Activated CD4-positive, alpha-beta T cell treated with anti-CD3 and anti-CD28 coated beads for 36 hours (primary cell): ENCODE measurements around the gene RABEPK. TPM values are rescaled to one million over a fixed set of nuclear protein-coding genes. Genes with fewer than 3 reads are reported as not detected.
"Not testable (repeated sequence)": the region's sequence is repeated elsewhere in the genome, so short reads cannot be mapped to it uniquely, and the experiment has no call there.

Source experiments
- ATAC-seq: fragments of 200-7000 bp; cut with Tn5 transposase; one replicate; pipeline ENCODE4 v1.10.0; 2021; ENCODE audit warnings: mild to moderate bottlenecking, moderate library complexity
- CTCF ChIA-PET: fragments of 350-600 bp; sonication (Branson Sonifier 250); formaldehyde crosslinking; loops from one replicate; lab custom pipeline; 2021; ENCODE audit warnings: antibody characterized with exemption; lab: Charles Lee
- POLR2A ChIA-PET: fragments of 350-600 bp; sonication (Branson Sonifier 250); formaldehyde crosslinking; loops from one replicate; lab custom pipeline; 2021; ENCODE audit warnings: antibody characterized with exemption, inconsistent platforms; lab: Charles Lee
- DNase-seq: peaks from one replicate; pipeline ENCODE4 v3.0.0-alpha.2; 2020
- H3K27ac Mint-ChIP-seq: one replicate; pipeline ENCODE4 v1.8.0; 2021; ENCODE audit warnings: mixed read lengths
- H3K27me3 Mint-ChIP-seq: one replicate; pipeline ENCODE4 v1.8.0; 2021; ENCODE audit warnings: mixed read lengths
- H3K36me3 Mint-ChIP-seq: one replicate; pipeline ENCODE4 v1.8.0; 2021; ENCODE audit warnings: low read depth, mixed read lengths
- H3K4me1 Mint-ChIP-seq: one replicate; pipeline ENCODE4 v1.8.0; 2021; ENCODE audit warnings: mixed read lengths
- H3K4me3 Mint-ChIP-seq: one replicate; pipeline ENCODE4 v1.8.0; 2021; ENCODE audit warnings: mild to moderate bottlenecking, moderate library complexity, mixed read lengths
- H3K9me3 Mint-ChIP-seq: one replicate; pipeline ENCODE4 v1.8.0; 2021; ENCODE audit warnings: low read depth, mixed read lengths
- intact Hi-C, 2 experiments: fragments of 100-400 bp; cut with DNase I in 1 of 2; cut with micrococcal nuclease in 1 of 2; formaldehyde crosslinking; loops; one replicate each; pipeline versions ENCODE4 v1.14.2 to v1.15.1; 2022 to 2024; cut with DNase I, micrococcal nuclease
- total RNA-seq, 2 experiments: library from RNA; stranded (reverse); gene quantifications; one replicate each; pipeline ENCODE4 v1.2.3, GENCODE V29; 2021

The RABEPK gene
- total RNA-seq, 2 experiments from 2014 or later, result 29.1 to 33.1 TPM

DNA sequence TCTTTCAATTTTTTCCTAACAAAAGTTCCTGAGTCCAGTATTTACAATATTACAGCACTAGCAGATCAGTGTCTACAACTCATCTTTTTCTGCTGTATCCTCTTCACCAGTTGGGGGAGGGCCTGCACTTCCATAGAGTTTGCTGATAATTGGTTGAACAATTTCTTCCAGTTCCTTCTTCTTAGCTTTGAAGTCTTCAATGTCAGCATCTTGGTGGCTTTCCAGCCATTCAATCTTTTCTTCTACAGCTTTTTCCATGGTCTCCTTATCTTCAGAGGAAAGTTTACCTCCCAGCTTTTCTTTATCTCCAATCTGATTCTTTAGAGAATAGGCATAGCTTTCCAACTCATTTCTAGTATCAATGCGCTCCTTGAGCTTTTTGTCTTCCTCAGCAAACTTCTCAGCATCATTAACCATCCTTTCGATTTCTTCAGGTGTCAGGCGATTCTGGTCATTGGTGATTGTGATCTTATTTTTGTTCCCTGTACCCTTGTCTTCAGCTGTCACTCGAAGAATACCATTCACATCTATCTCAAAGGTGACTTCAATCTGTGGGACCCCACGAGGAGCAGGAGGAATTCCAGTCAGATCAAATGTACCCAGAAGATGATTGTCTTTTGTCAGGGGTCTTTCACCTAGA lies 36.3 kb downstream of the RABEPK start:
- DNase-seq, intact Hi-C loops, H3K27me3 Mint-ChIP-seq, H3K9me3 Mint-ChIP-seq, ATAC-seq: not testable (repeated sequence)
- CTCF ChIA-PET, result interaction anchor here (0.7 kb wide), 1 partner anchor 71 kb away, joined by 5 read pairs; no protein-coding TSS in a partner anchor
- Mint-ChIP-seq H3K36me3 (peaks cover 76% of the 10 kb centered on the region), H3K4me1 (peaks cover 43% of the 10 kb centered on the region), H3K27ac (peak overlapping the region; percentile 75), H3K4me3 (peak overlapping the region; percentile 90)
- POLR2A ChIA-PET, result interaction anchor here (0.6 to 0.7 kb wide), 4 partner anchors 41 to 376 kb away, joined by 3 to 5 read pairs (median 4); no protein-coding TSS in a partner anchor

DNA sequence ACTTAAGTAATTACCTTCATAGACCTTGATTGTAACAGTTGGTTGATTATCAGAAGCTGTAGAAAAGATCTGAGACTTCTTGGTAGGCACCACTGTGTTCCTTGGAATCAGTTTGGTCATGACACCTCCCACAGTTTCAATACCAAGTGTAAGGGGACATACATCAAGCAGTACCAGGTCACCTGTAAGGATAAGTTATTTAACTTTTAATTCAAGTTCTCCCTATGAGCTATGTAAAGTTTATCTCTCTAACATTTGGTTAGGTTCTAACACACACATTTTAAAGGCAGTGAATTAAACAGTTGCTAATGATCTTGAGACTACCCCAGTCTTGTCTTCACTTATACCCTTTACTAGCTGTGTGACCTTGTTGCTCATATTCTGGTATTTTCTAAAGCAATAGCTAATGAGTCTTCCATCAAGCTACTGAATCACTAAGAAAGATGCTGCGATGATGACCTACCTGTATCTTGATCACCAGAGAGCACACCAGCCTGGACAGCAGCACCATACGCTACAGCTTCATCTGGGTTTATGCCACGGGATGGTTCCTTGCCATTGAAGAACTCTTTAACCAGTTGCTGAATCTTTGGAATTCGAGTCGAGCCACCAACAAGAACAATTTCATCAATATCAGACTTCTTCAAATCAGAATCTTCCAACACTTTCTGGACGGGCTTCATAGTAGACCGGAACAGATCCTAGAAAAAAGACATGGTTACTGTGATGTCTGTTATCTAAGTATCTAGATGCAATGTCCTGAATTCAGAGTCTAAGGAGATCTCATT lies 38.0 kb downstream of the RABEPK start:
- ChIA-PET CTCF (interaction anchor here (1.1 kb wide), 1 partner anchor 21 kb away, joined by 3 read pairs; no protein-coding TSS in a partner anchor), POLR2A (interaction anchor here (0.7 to 1.1 kb wide), 5 partner anchors 22 to 1215 kb away, joined by 3 to 4 read pairs (median 4); no protein-coding TSS in a partner anchor)
- Mint-ChIP-seq H3K36me3 (peaks cover 77% of the 10 kb centered on the region), H3K4me3 (peak overlapping the region; percentile 90), H3K9me3 (no peaks in the 10 kb centered on the region), H3K27me3 (no peaks in the 10 kb centered on the region), H3K27ac (peak overlapping the region; percentile 75), H3K4me1 (peaks cover 52% of the 10 kb centered on the region)
- no peak for DNase-seq
- intact Hi-C loops, result no loop called here
- no peak for ATAC-seq

DNA sequence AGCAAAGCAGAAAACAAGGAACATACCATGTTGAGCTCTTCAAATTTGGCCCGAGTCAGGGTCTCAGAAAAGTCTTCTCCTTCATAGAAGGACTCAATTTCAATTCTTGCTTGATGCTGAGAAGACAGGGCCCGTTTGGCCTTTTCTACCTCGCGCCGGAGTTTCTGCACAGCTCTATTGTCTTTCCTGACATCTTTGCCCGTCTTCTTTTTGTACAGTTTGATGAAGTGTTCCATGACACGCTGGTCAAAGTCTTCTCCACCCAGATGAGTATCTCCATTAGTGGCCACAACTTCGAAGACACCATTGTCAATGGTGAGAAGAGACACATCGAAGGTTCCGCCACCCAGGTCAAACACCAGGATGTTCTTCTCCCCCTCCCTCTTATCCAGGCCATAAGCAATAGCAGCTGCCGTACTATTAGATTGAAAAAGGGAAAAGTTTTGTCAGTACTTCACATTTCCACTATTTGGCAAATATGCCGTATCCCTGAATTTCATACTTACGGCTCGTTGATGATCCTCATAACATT lies 38.6 kb downstream of the RABEPK start:
- intact Hi-C loops, result no loop called here
- Mint-ChIP-seq H3K36me3 (peaks cover 73% of the 10 kb centered on the region), H3K4me3 (peak overlapping the region; percentile 90), H3K27me3 (no peaks in the 10 kb centered on the region), H3K4me1 (peaks cover 59% of the 10 kb centered on the region), H3K9me3 (no peaks in the 10 kb centered on the region), H3K27ac (peak overlapping the region; percentile 75)
- ChIA-PET POLR2A (interaction anchor here (0.6 to 1.1 kb wide), 5 partner anchors 21 to 377 kb away, joined by 3 to 4 read pairs (median 4); no protein-coding TSS in a partner anchor), CTCF (interaction anchor here (1.1 kb wide), 1 partner anchor 21 kb away, joined by 3 read pairs; no protein-coding TSS in a partner anchor)
- DNase-seq (no peak), ATAC-seq (no peak)

DNA sequence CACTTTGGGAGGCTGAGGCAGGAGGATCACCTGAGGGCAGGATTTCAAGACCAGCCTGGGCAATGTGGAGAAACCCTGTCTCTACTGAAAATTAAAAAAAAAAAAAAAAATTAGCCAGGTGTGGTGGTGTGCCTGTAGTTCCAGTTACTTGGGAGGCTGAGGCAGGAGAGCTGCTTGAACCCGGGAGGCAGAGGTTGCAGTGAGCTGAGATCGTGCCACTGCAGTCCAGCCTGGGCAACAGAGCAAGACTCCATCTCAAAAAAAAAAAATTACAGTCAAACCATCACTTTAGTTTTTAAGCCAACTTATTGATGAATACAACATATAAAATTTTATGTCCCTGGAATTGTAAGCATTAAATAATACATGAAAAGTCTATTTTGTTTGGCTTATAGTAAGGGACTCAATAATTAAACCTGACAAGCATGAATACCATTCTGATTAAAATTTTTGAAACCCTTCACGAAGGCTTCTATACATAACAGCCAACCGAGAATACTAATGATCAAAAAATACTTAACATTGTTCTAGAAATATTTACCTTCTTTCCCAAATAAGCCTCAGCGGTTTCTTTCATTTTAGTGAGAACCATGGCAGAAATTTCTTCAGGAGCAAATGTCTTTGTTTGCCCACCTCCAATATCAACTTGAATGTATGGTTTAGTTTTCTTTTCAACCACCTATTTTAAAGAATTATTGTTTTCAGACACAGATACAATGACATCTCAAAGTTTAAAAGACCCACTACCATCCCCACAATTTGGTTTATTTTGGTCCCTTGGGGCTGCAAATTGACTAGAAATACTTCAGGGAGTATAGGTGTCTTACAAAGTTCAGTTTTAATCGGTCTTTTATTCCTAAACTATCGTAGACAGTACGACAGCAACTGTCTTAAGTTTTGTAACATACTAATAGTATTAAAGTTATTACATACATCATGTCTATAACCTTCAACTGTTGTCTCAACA lies 39.6 kb downstream of the RABEPK start:
- Mint-ChIP-seq H3K27ac (peak overlapping the region; percentile 96), H3K36me3 (peaks cover 70% of the 10 kb centered on the region), H3K27me3 (no peaks in the 10 kb centered on the region), H3K9me3 (no peaks in the 10 kb centered on the region), H3K4me1 (peaks cover 61% of the 10 kb centered on the region), H3K4me3 (peak overlapping the region; percentile 90)
- ATAC-seq, result no peak
- ChIA-PET CTCF (interaction anchor here (3.0 kb wide), 1 partner anchor 22 kb away, joined by 12 read pairs; the partner anchor contains the start of gene GAPVD1), POLR2A (interaction anchor here (0.9 to 1.8 kb wide), 3 partner anchors 21 to 47 kb away, joined by 4 to 20 read pairs (median 13); partner anchors contain the start of gene GAPVD1)
- intact Hi-C loops, result loop anchor here (2.0 to 10.0 kb wide), 6 partner anchors 51 to 1565 kb away; partner anchors contain the start of genes NR6A1 (in 1 of the 2), PPP6C (in 1 of the 2) and ZBTB43 (in 1 of the 2)
- no peak for DNase-seq

DNA sequence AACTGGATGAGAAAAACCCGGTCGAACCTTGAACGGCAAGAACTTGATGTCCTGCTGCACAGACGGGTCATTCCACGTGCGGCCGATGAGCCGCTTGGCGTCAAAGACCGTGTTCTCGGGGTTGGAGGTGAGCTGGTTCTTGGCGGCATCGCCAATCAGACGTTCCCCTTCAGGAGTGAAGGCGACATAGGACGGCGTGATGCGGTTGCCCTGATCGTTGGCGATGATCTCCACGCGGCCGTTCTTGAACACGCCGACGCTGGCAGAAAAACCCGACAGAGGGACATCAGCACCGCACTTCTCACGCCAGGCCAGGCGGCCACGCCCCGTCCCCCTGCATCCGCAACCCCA lies 40.3 kb downstream of the RABEPK start:
- ChIA-PET POLR2A (interaction anchor here (0.6 to 1.8 kb wide), 7 partner anchors 21 to 379 kb away, joined by 3 to 20 read pairs (median 4); partner anchors contain the start of genes GAPVD1 and RPL35), CTCF (interaction anchor here (1.6 to 3.0 kb wide), 2 partner anchors 21 to 54 kb away, joined by 4 to 12 read pairs; partner anchors contain the start of gene GAPVD1)
- H3K9me3 Mint-ChIP-seq, result no peaks in the 10 kb centered on the region
- H3K27ac Mint-ChIP-seq, result peak overlapping the region; percentile 96
- H3K4me3 Mint-ChIP-seq, result peak overlapping the region; percentile 90
- no peaks in the 10 kb centered on the region for H3K27me3 Mint-ChIP-seq
- H3K36me3 Mint-ChIP-seq, result peaks cover 64% of the 10 kb centered on the region
- intact Hi-C loops, result loop anchor here (2.0 to 10.0 kb wide), 6 partner anchors 52 to 1564 kb away; partner anchors contain the start of genes NR6A1 (in 1 of the 2), PPP6C (in 1 of the 2) and ZBTB43 (in 1 of the 2)
- peak; percentile 68 for DNase-seq
- ATAC-seq, result peak; percentile 0
- peaks cover 56% of the 10 kb centered on the region for H3K4me1 Mint-ChIP-seq

DNA sequence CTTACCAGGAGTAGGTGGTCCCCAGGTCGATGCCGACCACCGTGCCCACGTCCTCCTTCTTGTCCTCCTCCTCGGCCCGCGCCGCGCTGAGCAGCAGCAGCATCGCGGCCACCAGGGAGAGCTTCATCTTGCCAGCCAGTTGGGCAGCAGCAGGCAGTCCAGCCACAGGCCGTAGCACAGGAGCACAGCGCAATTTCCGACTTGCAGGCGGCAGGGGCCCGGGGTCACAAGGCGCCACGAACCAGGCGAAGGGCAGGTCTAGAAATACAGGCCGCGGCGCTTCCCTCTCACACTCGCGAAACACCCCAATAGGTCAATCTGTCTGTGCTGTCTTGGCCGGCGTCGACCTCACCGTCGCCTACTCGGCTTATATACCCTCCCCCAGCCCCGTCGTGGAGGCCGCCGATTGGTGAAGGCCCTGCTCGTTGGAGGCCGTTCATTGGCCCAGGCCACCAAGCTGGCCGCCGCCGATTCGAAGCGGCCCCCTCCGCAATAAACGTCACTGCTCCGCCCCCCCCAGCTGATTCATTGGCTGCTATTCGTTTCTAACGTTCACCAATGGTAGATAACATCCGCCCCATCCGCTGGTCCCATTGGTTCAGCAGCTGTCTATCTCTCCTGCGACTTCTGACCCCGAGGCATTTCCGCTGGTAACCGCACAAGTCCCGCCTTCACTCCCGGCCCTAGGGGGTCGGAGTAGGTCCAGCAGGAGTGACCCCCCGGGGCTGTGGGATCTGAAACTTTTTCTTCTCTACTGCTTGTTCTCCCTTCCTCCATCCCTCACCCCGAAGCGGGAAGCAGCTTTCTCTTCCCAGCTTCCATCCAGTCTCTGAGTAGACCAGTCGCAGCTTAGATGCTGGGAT lies 40.9 kb downstream of the RABEPK start, which contains the start of gene HSPA5:
Gene HSPA5, minus strand, starts transcription at position 344 of the 863 bp plus-strand sequence. Its CDS starts 217 bp downstream, at position 127.
- peaks cover 50% of the 10 kb centered on the region for H3K4me1 Mint-ChIP-seq
- POLR2A ChIA-PET, result interaction anchor here (0.6 to 1.8 kb wide), 16 partner anchors 10 to 1578 kb away, joined by 3 to 20 read pairs (median 4); partner anchors contain the start of genes GAPVD1 and RPL35

DNA sequence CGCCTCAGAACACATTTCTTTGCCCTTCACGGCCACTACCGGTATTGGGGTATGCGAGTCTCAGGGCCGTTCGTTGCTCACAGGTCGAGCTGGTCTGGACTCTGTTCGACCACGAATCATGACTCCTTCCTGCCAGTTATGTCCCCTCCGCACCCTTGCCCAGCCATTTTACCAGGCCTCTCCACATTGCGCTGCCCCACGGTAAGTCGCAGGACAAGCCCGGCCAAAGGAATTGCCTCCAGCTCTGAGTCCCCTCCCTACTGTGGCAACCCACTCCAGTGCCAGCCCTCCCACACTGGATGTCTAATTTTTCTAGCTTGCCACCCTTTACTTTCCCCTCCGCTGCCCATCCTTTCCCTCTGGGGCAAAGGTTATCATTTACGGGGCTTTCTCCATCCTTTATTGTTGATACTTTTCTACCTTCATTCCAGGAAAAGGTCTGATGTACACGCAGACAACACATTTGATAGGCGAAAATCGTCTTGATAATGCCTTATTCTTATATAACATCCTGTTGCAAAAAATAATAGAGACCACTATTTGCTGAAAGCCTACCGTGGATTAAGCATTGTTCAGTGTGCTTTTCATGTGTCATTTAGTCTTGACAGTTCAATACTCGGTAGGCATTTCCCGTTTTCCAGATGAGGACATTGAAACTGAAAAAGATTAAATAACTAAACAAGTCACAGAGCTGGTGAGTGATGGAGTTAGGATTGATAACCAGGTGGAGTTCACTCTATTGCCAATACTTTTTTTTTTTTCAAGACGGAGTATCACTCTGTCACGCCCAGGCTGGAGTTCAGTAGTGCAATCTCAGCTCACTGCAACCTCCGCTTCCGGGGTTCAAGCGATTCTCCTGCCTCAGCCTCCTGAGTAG lies 41.8 kb downstream of the RABEPK start:
- Mint-ChIP-seq H3K9me3 (no peaks in the 10 kb centered on the region), H3K36me3 (peaks cover 50% of the 10 kb centered on the region), H3K27me3 (no peaks in the 10 kb centered on the region), H3K4me1 (peaks cover 42% of the 10 kb centered on the region), H3K4me3 (peak overlapping the region; percentile 90), H3K27ac (peak overlapping the region; percentile 96)
- CTCF ChIA-PET, result interaction anchor here (0.6 to 3.0 kb wide), 12 partner anchors 14 to 468 kb away, joined by 3 to 12 read pairs (median 4); partner anchors contain the start of gene GAPVD1
- intact Hi-C loops, result loop anchor here (1.0 to 10.0 kb wide), 17 partner anchors 19 to 1563 kb away; partner anchors contain the start of genes GAPVD1 (in 2 of the 2), NR6A1 (in 2 of the 2), PPP6C (in 2 of the 2) and RABEPK (in 2 of the 2)
- ATAC-seq, result peak; percentile 2
- peak; percentile 51 for DNase-seq
- POLR2A ChIA-PET, result interaction anchor here (0.6 to 1.8 kb wide), 16 partner anchors 11 to 381 kb away, joined by 3 to 20 read pairs (median 4); partner anchors contain the start of genes GAPVD1 and RPL35

More for the DNA sequence above, 40.9 kb downstream of the RABEPK start, which contains the start of gene HSPA5:
- Mint-ChIP-seq H3K4me3 (peak within 1 kb of the TSS; percentile 90), H3K27me3 (no peaks in the 10 kb centered on the region), H3K9me3 (no peaks in the 10 kb centered on the region), H3K27ac (peak within 1 kb of the TSS; percentile 96), H3K36me3 (peaks cover 58% of the 10 kb centered on the region)
- peak; percentile 100 for DNase-seq
- CTCF ChIA-PET, result interaction anchor here (0.6 to 3.0 kb wide), 10 partner anchors 15 to 385 kb away, joined by 3 to 12 read pairs (median 4); partner anchors contain the start of gene GAPVD1
- ATAC-seq, result peak; percentile 89
- intact Hi-C loops, result loop anchor here (1.0 to 10.0 kb wide), 17 partner anchors 20 to 1564 kb away; partner anchors contain the start of genes GAPVD1 (in 2 of the 2), NR6A1 (in 2 of the 2), PPP6C (in 2 of the 2) and RABEPK (in 2 of the 2)

DNA sequence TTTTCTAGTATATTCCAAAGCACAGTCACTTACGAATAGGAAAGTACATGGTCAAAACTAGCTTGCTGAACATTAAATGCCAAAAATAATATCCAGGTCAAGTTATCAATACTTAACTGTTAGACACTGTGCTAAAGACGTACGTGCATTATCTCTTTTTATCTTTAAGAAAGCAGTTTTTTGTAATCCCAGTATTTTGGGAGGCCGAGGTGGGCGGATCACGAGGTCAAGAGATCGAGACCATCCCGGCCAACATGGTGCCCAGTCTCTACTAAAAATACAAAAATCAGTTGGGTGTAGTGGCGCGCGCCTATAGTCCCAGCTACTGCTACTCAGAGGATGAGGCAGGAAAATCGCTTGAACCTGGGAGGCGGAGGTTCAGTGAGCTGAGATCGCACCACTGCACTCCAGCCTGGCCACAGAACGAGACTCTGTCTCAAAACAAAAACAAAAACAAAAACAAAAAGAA lies 43.5 kb downstream of the RABEPK start:
- intact Hi-C loops, result loop anchor here (1.0 to 10.0 kb wide), 5 partner anchors 48 to 1561 kb away; partner anchors contain the start of genes NR6A1 (in 1 of the 2) and ZBTB43 (in 1 of the 2)
- Mint-ChIP-seq H3K9me3 (no peaks in the 10 kb centered on the region), H3K27me3 (no peaks in the 10 kb centered on the region), H3K4me3 (no peak overlapping the region), H3K36me3 (peaks cover 32% of the 10 kb centered on the region), H3K4me1 (peaks cover 26% of the 10 kb centered on the region), H3K27ac (peak overlapping the region; percentile 87)
- ATAC-seq, result no peak
- DNase-seq, result no peak
- ChIA-PET CTCF (interaction anchor here (0.8 kb wide), 1 partner anchor 12 kb away, joined by 3 read pairs; no protein-coding TSS in a partner anchor), POLR2A (no interaction called here)
